ENCODE results near the gene SPANXN2. TPM values are rescaled to one million over a fixed set of nuclear protein-coding genes. Genes with fewer than 3 reads are reported as not detected.

Gene SPANXN2
- total RNA-seq, 2 donors from 2014 or later: not detected

DNA sequence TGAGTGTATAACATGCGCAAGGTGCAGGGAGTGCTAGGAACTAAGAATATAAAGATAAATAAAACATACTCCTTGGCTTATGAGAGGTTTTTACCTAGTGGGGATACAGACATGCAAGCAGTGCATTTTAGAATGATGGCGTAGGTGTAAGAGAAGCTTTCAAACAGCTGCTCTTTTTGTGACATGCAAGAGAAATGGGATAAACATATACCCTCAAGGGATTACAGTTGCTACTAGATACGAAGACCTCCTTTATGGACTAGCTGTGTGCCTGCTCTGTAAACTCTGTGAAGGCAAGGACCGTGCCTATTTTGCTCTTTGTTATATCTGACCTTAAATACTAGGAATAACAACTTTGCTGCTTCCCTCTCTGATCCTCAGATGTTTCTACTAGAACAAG is 45.6 kb downstream of the SPANXN2 start:
- intact Hi-C loops (cut with DNase I): no loop called here
- DNase-seq: no peak
- TF ChIP-seq, protein P1, sequence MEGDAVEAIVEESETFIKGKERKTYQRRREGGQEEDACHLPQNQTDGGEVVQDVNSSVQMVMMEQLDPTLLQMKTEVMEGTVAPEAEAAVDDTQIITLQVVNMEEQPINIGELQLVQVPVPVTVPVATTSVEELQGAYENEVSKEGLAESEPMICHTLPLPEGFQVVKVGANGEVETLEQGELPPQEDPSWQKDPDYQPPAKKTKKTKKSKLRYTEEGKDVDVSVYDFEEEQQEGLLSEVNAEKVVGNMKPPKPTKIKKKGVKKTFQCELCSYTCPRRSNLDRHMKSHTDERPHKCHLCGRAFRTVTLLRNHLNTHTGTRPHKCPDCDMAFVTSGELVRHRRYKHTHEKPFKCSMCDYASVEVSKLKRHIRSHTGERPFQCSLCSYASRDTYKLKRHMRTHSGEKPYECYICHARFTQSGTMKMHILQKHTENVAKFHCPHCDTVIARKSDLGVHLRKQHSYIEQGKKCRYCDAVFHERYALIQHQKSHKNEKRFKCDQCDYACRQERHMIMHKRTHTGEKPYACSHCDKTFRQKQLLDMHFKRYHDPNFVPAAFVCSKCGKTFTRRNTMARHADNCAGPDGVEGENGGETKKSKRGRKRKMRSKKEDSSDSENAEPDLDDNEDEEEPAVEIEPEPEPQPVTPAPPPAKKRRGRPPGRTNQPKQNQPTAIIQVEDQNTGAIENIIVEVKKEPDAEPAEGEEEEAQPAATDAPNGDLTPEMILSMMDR (IDR thresholded peaks at IDR 0.05): no peak
- no peak for TF ChIP-seq POLR2A (IDR thresholded peaks at IDR 0.05)
- Histone ChIP-seq H3K27me3 (no peaks in the 10 kb centered on the region), H3K27ac (no peak overlapping the region), H3K36me3 (replicated peaks in 1 of 2; ENCODE audit: insufficient read depth in 1 of 2, low read depth in 2 of 2) (no peaks in the 10 kb centered on the region), H3K4me1 (no peaks in the 10 kb centered on the region), H3K9me3 (no peaks in the 10 kb centered on the region), H3K4me3 (no peak overlapping the region)
- no peak for ATAC-seq
- WGBS, 2 donors: 68 to 74% methylated on average over 4 of the region's 4 CpGs

DNA sequence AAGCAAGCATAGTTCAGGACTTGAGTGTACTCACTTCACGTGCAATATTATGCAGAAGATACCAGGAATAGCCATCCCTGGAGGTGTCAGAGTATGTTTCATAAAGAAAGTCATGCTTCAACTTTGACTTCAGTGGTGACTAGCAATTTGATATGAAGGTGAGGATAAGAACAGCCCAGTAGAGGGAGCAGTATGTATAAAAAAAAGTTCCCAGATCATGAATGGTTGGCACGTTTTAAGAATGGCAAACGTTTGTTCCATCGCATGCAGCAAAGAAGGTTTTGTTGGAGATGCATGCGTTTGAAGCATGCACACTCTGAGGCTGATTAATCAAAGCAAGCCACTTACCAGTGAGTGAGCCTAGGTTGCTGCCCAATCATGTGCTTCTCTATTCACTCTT is 51.2 kb downstream of the SPANXN2 start:
- Histone ChIP-seq H3K27me3 (no peaks in the 10 kb centered on the region), H3K4me3 (no peak overlapping the region), H3K27ac (no peak overlapping the region), H3K9me3 (no peaks in the 10 kb centered on the region), H3K36me3 (replicated peaks in 1 of 2; ENCODE audit: insufficient read depth in 1 of 2, low read depth in 2 of 2) (no peaks in the 10 kb centered on the region), H3K4me1 (no peaks in the 10 kb centered on the region)
- DNase-seq (no peak), ATAC-seq (no peak)
- TF ChIP-seq POLR2A (IDR thresholded peaks at IDR 0.05): no peak
- TF ChIP-seq, protein P1 (IDR thresholded peaks at IDR 0.05): peak in 4 of 7 experiments; percentile 15 to 41 (median 20)
- 0 to 4% methylated on average over 5 of the region's 5 CpGs for WGBS, 2 donors
- intact Hi-C loops (cut with DNase I): no loop called here

DNA sequence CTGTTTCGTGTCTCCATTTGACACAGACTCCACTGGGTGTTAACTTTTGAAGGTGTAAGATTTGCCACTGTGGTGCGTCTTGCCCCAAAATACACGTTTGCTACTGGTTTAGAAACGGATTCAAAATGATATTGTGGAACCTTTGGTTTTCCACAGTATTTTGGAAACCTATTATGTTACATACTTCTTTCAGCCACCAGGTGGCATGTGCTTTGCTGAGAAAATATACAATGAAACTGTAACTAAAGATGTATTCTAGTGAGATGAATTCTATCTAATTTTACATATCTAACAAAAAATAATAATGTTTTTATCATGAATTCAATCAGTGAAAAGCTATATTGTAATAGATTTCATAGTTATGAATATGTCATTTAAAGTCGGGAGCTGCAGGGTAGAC is 56.2 kb downstream of the SPANXN2 start:
- TF ChIP-seq, protein P1 (IDR thresholded peaks at IDR 0.05): peak; percentile 21 to 50 (median 32)
- TF ChIP-seq POLR2A (IDR thresholded peaks at IDR 0.05): no peak
- intact Hi-C loops (cut with DNase I): no loop called here

DNA sequence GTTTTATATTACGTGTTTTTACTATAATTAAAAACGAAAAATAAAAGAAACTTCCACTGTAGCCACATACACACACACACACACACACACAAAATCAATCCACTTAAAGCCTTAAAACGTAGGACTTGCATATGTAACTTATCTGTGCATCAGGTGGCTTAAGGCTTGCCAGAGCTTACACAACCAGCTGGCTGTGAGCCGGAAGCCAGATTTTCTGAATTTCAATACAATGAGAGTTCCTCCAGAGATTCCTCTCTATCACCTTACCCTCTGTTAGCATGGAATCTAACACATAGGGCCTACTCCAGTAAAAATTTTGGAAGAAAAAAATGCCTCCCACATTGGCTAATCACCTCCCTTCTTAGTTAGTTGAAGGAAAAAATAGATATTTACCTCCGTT is 56.8 kb downstream of the SPANXN2 start:
- ATAC-seq (no peak), DNase-seq (peak in 2 of 4 donors; percentile 3 to 38)
- Histone ChIP-seq H3K4me3 (no peak overlapping the region), H3K9me3 (no peaks in the 10 kb centered on the region), H3K36me3 (replicated peaks in 1 of 2; ENCODE audit: insufficient read depth in 1 of 2, low read depth in 2 of 2) (no peaks in the 10 kb centered on the region), H3K27ac (no peak overlapping the region), H3K27me3 (no peaks in the 10 kb centered on the region), H3K4me1 (no peaks in the 10 kb centered on the region)
- WGBS, 2 donors: 36 to 40% methylated on average over 5 of the region's 5 CpGs
- intact Hi-C loops (cut with DNase I): no loop called here
- TF ChIP-seq POLR2A (IDR thresholded peaks at IDR 0.05): no peak
- TF ChIP-seq, protein P1 (IDR thresholded peaks at IDR 0.05): no peak

More for the DNA sequence above, 56.2 kb downstream of the SPANXN2 start:
- Histone ChIP-seq H3K4me1 (no peaks in the 10 kb centered on the region), H3K9me3 (no peaks in the 10 kb centered on the region), H3K27me3 (no peaks in the 10 kb centered on the region), H3K36me3 (replicated peaks in 1 of 2; ENCODE audit: insufficient read depth in 1 of 2, low read depth in 2 of 2) (no peaks in the 10 kb centered on the region), H3K4me3 (no peak overlapping the region), H3K27ac (no peak overlapping the region)
- WGBS, 2 donors: 40 to 43% methylated on average over 5 of the region's 5 CpGs
- ATAC-seq (no peak), DNase-seq (no peak)

Other genes with a start within 250 kb of the SPANXN2 start
- not detected for gene SPANXN3, start 203.3 kb downstream of the SPANXN2 start, total RNA-seq
- 1 to 10 TPM in 1 of 2 donors, under 1 TPM in 1; 0.33 to 1.6 TPM for gene SLITRK4, start 84.7 kb downstream of the SPANXN2 start, total RNA-seq
- not detected for gene UBE2NL, start 163.3 kb upstream of the SPANXN2 start, total RNA-seq

All from body of pancreas (tissue), 4 donors.